Measurements from ENCODE around the gene ADORA2B.

- TF ChIP-seq, protein P1, sequence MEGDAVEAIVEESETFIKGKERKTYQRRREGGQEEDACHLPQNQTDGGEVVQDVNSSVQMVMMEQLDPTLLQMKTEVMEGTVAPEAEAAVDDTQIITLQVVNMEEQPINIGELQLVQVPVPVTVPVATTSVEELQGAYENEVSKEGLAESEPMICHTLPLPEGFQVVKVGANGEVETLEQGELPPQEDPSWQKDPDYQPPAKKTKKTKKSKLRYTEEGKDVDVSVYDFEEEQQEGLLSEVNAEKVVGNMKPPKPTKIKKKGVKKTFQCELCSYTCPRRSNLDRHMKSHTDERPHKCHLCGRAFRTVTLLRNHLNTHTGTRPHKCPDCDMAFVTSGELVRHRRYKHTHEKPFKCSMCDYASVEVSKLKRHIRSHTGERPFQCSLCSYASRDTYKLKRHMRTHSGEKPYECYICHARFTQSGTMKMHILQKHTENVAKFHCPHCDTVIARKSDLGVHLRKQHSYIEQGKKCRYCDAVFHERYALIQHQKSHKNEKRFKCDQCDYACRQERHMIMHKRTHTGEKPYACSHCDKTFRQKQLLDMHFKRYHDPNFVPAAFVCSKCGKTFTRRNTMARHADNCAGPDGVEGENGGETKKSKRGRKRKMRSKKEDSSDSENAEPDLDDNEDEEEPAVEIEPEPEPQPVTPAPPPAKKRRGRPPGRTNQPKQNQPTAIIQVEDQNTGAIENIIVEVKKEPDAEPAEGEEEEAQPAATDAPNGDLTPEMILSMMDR (IDR thresholded peaks at IDR 0.05), result no peak
- TF ChIP-seq POLR2A (IDR thresholded peaks at IDR 0.05), result no peak
Observed at GRCh38 chr17:15941781-15942180, 3.1 kb upstream of the ADORA2B start.
